ENCODE data around the gene MYO5A.

DNA sequence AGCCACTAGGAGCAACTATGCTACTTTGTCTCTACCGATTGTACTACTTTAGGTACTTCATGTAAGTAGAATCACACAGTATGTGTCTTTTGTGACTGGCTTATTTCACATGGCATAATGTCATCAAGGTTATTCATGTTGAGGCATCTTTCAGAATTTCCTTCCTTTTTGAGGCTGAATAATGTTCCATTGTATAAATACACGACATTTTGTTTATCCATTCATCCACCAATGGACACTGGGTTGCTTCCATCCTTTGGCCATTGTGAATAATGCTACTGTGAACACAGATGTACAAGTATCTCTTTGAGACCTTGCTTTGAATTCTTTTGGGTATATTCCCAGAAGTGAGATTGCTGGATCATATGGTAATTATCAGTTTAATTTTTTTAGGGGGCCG is 29.2 kb downstream of the MYO5A start:
- TF ChIP-seq CTCF (conservative IDR thresholded peaks at IDR 0.05 in 1 of 2, IDR thresholded peaks at IDR 0.05 in 1 of 2; ENCODE audit: low read depth in 1 of 2, low read length in 2 of 2) (no peak), EZH2 (IDR thresholded peaks at IDR 0.05; ENCODE audit: low read length, missing control alignments) (no peak)

Data from fibroblast of lung (primary cell).